NCI-H460 (cell line): Measurements from ENCODE around the gene ARL16. TPM values are rescaled to one million over a fixed set of nuclear protein-coding genes. Genes with fewer than 3 reads are reported as not detected.

Source experiments
- DNase-seq: peaks from one replicate; pipeline ENCODE4 v3.0.0-alpha.2; 2016; ENCODE audit warnings: low read depth; ENCODE audit errors: extremely low read depth
- polyA plus RNA-seq: library from polyadenylated mRNA; depleted of rRNA; stranded (reverse); fragments of >200 nt; gene quantifications from 2 replicates; pipeline ENCODE4 v1.2.3, GENCODE V29; 2014; cell fraction: nucleus; rRNA removed
- total RNA-seq: library from RNA; depleted of rRNA; stranded (reverse); fragments of >200 nt; shearing (Covaris generic); gene quantifications from 2 replicates; pipeline ENCODE4 v1.2.3, GENCODE V29; 2014; rRNA removed

Gene ARL16, protein sequence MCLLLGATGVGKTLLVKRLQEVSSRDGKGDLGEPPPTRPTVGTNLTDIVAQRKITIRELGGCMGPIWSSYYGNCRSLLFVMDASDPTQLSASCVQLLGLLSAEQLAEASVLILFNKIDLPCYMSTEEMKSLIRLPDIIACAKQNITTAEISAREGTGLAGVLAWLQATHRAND
- total RNA-seq: 35.3 and 36.4 TPM in 2 replicates
- 38.7 and 40.7 TPM in 2 replicates for polyA plus RNA-seq

DNA sequence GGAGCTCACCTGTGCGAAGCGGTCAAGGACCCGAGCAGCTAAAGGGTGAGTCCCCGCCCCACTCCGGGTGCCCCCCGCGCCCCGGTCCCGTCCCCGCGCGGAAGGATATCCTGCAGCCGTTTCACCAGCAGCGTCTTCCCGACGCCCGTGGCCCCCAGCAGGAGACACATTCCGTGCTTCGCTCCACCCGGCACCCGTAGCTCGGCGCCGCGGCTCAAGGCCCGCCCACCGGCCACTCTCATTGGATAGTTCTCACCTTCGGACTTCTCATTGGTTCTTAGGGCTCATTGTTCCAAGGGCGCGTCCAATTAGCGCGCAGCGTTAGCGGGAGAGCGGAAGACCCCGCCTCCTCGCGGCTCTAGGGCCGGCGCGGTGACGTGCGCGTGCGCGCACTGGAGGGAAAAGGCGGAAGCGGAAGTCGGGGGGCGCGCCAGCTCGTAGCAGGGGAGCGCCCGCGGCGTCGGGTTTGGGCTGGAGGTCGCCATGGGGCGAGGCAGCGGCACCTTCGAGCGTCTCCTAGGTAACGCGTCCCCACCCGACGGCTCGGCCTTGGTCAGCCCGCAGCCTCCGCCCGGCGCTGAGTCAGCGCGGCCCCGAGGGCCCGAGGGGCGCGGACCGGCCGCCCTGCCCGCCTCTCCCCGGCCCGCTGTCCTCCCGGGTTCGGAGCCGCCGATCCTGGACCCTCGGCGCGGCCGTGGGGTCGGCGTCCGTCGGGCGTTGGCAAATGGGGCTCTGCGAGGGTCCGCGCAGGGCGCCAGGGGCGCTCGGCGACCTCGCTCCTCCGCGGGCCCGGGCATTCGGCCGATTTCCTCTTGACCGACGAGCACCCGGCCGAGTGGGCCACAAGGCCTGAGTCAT is at the start of gene ARL16, which contains the start of gene HGS:
Gene ARL16, minus strand, starts transcription at position 214 of the 858 bp plus-strand sequence. Its CDS starts 44 bp downstream, at position 170.
Gene HGS, plus strand, starts transcription at position 428 of the 858 bp plus-strand sequence. Its CDS starts 56 bp downstream, at position 484.
- peak; percentile 99 for DNase-seq

DNA sequence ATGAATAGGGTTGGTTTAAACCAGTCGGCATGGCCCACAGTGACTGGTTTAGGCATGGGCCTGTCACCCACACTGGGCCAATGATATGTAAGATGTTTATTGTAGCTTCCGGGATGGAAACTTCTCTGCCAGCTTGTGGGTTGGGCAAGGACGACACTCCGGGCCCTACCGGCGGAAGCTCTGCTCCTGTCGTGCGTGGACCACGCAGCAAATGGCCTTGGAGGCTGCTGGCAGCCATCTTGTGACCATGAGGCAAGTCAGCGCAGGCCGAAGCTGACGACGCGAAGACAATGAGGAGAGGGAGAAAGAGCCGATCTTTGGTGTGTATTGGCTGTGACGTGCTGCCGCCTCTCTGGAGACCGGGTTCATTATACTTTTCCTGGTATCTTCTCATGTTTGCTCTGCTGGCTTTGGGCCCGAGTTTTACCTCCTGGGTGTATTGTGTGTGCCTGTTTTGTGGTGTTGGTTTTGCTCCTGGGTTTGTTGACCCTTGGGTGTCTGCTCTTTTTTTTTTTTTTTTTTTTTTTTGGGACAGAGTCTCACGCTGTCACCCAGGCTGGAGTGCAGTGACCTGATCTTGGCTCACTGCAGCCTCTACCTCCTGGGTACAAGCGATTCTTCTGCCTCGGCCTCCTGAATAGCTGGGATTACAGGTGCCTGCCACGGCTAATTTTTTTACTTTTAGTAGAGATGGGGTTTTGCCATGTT is 43.9 kb upstream of the ARL16 start:
- no peak for DNase-seq

DNA sequence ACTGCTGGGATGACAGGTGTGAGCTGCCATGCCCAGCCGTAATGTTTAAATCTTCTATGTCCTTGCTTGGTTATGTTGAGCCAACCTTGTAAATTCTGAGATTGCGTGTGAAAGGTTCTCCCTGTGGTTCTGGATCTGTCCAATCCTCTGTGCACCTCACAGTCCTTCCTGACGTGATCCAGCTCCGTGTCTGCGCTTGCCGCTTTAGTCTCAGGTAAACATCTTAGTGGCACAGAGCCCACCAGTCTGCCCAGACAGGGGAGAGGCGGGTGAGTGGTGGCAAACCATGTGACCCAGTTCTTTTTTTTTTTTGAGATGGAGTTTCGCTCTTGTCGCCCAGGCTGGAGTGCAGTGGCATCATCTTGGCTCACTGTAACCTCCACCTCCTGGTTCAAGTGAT is 42.4 kb upstream of the ARL16 start:
- no peak for DNase-seq

DNA sequence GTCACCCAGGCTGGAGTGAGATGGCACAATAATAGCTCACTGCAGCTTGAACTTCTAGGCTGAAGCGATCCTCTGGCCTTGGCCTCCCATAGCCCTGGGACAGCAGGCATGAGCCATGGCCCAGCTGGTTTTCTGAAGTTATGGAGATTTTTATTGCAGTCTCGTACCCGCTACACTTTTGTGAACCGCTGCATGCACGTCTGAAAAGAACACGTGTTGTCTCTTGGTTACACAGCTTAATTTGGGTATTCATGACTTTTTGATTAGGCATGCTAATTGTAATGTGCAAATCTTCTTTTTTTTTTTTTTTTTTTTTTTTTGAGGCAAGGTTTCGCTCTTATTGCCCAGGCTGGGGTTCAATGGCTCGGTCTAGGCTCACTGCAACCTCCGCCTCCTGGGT is 41.8 kb upstream of the ARL16 start:
- DNase-seq: no peak

DNA sequence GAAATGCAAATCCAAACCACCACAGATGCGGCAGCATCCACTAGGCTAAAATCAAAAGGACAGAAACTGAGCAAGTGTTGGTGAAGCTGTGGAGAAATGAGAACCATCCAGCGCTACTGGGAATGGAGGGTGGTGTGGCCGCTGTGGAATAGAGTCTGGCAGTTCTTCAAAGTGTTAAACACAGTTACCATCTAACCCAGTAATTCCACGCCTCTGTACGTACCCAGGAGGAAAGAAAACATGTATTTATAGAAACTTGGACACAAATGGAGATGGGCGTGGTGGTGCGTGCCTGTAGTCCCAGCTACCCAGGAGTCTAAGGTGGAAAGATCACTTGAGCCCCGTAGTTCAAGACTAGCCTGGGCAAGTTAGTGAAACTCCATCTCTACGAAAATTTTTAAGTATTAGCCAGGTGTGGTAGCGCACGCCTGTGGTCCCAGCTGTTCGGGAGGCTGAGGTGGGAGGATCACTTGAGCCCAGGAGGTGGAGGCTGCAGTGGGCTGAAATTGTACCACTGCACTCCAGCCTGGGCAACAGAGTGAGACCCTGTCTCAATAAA is 40.1 kb upstream of the ARL16 start:
- DNase-seq: no peak

DNA sequence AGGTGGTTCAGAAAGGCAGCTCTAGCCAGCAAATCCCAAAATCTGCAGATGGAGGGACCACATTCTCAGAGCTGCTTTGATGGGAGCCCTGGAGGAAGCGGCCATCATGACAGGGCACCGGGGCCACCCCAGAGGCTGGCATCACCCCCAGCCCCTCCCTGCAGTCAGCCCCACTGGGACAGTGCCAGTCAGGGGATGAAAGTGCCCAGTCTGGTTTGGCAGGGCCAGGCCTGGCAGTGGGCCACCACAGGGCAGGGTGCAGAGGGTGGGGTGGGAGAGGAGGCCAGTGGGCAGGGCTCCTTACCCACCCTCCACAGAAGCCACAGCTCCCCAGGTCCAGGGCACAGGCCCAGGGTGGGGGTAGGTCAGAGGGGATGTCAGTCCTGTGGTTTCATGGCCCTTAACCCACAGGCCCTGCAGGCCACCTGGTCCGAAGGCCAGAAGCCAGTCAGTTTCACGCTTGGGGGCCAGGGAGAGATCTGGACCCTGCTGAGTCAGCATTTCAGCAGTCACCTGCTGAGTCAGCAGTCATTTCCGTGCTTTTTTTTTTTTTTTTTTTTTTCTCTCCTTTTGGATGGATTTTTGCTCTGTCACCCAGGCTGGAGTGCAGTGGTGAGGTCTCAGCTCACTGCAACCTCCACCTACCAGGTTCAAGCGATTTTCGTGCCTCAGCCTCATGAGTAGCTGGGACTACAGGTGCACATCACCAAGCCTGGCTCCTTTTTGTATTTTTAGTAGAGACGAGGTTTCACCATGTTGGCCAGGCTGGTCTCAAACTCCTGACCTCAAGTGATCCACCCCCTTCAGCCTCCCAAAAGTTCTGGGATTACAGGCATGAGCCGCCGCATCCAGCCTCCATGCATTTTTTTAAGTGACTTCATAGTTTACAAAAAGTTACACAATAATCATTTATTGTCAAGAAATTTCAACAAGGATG is 38.9 kb upstream of the ARL16 start:
- DNase-seq: no peak

DNA sequence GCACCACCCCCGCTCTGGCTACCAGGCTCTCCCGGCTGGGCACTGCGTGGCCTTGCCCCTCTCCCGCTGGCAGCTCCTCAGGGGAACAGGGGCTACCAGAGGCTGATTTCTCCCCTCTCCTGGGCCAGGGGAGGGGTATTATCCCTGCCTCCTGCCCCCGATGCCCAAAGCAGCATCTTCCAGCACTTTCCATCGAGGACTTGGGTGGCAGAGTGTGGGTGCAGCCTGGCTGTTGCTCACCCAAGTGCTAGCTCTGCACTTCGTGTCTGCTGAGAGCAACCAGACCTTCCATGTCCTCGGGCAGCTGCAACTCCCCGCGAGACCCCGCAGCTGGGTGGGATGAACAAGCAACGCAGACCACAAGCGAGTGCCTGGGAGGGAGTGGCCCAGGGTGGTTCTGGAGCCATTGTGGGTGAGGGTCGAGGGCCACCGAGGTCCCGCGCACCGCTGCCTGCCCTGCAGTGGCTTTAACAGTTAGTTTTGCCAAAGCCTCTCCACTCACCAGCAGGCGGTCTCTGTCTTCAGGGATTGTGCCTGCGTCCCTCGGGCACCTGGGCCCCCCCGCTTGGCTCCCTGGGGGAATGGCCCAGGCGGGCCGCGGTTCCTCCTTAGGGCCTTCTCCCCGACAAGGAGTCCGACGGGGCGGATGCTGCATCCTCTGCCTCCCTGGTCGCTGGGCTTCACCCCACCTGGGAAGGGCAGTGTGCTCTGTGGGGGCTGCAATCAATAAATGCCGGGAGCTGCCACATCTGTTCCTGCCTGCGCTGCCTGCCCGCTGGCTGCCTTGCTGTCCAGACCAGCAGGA is 36.9 kb upstream of the ARL16 start:
- DNase-seq: no peak

DNA sequence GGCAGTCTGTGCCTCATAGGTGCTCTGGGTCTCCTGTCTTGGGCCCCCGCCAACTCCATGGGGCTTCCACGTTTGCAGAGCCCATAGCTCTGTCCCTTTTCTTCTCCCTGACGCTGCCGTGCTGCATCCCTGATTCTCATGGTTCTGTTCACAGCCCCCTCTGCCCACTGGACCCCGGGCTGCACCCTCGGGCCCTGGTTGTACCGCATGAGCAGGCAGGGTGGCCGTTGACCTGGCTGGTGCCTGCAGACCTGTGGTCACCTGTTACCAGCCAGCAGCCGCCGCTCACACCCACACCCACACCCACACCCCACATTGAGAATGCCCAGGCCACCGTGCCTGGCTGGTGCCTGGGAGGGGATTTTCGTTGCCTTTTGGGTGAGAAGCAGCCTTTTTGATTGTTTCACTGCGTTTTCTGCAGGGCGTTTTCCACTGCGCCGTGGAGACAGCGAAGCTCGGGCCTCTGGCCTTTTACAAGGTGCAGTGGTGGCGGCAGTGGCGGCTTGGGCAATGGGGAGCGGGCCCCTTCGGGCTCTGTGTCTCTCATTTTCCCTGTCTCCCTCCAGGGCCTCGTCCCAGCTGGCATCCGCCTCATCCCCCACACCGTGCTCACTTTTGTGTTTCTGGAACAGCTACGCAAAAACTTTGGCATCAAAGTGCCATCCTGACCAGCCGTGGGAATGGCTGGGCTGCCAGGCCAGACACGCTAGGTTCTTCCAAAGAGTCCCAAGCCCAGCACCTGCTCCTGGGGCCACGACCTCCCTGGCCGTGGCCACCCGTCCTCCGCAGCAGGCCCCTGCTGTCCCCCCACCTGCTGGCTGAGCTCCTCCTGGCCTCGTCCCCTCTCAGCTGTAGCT is 36.0 kb upstream of the ARL16 start:
- no peak for DNase-seq

DNA sequence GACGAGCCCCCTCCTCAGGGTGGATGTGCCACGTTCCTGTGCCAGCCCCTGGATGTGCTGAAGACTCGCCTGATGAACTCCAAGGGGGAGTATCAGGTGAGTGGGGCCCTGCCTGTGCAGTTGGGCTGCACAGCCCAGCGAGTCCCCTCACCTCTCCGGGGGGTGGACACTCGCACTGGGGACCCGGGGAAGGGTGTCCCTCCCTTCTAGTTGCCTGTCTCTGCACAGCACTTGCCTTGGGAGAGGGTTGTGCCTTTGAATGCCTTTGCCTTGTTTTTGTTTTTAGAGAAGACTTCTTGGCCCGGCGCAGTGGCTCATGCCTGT is 34.1 kb upstream of the ARL16 start:
- no peak for DNase-seq

DNA sequence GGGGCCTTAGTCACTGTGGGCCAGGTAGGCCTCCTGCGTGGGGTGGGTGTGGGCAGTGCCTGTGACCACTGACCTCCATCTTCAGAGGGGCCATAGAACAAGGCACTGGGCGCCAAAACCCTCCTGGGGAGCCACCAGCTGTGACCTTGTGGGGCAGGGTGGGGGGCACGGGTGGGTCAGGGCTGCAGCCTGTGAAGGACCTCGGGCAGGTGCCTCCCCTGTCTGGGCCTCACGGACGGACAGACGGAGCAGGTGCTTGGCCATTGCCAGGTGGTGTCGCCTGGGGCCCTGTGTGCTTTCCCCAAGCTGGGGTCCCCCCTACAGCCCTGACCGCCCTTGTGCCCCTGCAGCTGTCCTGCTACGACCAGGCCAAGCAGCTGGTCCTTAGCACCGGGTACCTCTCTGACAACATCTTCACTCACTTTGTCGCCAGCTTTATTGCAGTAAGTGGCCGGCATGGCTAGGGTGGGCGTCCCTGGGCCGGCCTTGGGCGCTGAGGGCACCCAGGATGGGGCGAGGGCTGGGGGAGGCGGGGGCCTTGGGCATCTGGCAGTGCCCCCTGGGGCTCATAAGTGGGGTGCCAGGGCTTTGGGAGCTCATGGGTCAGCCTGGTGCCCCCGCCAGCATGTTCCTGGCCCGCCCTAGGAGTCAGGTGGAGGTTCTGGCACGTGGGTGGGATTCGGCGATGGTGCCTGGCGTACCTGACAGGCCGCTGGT is 33.6 kb upstream of the ARL16 start:
- DNase-seq: no peak

DNA sequence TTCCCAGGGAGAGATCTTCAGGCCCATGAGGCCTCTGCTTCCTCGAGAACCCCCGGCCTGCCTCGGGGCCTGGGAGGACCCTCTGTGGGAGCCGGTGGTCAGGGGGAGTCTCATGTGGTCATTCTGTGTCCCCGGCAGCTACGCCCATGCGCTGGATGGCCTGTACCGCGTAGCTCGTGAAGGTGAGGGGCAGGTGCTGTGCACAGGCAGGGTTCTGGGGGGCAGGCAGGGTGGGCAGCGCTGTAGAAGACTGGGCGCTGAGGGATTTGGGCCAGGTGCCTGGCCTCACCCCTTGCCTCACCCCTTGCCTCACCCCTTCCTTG is 33.0 kb upstream of the ARL16 start:
- no peak for DNase-seq

DNA sequence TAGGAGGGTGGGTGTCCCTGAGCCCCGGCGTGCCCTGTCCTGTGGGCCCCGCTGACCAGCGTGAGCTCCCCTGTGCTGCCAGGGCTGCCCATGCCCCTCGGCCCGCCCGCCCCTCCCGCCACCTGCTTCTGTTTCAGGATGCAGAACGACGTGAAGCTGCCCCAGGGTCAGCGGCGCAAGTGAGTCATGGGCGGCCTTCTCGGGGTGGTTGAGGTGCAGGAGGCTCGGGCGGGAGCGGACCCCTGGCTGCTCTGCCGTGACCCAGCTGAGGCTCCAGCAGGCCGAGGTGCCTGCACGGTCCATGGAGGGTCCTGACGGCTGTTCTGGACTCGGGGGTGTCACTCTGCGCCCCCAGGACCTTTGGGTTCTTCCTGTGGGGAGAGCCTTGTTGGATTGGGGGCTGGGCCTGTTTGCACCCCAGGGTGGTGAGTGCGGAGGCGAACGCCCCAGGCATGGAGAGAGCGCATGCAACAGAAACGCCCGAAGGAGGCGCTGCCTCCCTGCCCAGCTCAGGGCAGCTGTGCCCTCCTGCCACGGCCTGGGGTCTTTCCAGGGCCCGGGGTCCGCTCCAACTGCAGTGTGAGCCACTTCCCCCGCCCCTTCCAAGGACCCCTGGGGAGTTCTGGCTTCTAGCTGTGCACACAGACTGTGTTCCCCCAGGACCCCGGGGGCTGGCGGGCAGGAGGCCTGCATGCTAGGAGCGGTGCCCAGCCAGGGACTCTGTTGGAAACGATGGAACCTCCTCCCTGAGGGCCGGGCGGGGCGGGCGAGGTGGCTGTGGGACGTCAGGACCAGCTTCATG is 32.5 kb upstream of the ARL16 start:
- no peak for DNase-seq

DNA sequence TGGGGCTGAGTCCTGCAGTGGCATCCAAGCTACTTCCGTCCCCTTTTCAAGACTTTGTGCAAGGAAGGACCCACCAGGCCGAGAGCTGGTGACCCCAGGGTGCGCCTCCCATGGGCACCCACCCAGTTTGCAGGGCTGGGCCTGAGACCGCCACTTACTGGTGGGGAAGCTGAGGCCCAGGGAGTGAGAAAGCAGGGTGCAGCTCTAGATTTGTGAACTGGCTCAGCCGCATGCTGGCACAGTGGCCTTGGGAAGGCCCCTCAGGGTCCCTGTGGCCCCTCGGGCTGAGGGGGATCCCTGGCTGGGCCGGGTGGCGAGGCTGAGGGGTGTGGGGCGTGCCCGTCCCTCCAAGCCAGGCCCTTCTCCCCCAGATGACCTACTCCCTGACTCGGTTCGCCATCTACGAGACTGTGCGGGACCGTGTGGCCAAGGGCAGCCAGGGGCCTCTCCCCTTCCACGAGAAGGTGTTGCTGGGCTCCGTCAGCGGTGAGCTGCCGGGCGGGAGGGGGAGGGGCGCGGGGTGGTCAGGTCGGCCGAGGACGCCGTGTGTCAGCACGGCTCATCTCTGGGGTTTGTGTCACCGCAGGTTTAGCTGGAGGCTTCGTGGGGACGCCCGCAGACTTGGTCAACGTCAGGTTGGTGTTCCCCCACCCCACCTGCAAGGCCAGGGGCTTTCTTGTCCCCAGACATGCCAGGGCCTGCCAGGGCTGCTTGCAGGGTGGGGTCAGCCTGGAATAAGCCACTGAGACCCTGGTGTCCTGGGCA is 31.7 kb upstream of the ARL16 start:
- no peak for DNase-seq

DNA sequence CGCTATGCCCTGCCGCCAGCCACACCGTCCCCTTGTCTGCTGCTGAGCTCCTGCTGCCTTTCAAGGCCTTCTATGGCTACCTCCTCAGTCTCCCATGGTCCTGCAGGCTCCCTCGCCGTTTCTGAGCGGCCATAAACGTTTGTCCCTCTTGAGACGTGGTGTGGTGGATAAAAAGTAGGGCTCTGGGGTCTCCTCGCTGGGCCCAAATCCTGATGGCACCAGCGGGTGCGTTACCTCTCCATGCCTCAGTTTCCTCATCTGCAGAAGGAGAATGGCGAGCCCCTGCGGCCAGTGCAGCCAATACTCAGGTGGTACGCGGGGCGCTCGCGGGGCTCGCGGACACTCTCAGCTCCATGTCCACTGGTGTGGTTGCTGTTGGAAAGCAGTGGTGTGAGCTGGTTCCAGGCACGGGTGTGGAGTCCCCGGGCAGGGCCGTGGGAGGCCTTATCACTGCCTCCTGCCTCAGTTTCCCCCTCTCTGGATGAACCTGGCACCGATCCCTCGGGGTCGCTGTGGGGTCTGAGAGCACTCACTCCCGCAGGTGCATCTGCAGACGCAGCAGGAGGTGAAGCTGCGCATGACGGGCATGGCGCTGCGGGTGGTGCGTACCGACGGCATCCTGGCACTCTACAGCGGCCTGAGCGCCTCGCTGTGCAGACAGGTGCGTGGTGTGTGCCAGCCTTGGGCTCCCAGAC is 31.0 kb upstream of the ARL16 start:
- DNase-seq: no peak

DNA sequence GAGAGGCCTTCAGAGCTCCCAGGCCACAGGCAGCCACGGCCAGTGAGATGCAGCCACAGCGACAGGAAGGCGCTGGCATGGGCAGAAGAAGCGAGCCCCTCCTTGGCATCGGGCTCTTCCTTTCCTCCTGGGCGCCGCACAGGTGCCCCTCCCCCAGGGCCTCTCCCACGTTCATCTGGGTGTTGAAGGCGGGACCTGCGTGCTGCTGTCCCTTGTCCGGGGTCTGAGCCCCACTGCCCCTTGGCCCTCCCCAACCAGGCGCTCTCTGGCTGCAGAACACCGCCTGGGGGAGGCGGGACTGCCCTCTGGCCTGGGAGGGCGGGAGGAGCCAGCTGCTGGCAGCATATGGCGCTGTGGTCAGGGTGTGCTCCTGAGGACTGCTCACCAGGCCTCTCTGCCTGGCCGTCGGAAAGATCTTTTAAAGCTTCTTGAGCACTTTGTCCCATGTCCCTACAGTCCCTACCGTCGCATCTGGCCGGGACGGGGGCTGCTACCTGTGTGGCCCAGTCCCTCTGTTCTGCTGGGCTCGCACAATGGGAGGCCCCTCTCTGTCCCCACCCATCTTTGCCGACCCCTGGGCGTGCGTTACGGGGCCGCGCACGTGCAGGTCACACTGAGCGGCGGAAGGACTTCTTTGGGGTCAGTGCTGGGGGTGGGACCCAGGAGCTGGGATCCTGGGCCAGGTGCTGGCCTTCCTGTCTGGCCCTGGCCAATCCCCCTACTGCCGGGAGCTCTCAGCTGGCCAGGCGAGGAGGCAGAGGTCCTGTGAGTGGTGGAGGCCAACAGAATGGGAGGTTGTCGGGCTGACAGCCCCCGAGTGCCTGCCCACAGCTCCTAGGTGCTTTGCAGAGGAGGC is 30.2 kb upstream of the ARL16 start:
- DNase-seq: no peak
